HG03565 (cell line): ENCODE data around the gene FUCA1.
"Not testable (repeated sequence)": the region's sequence is repeated elsewhere in the genome, so short reads cannot be mapped to it uniquely, and the experiment has no call there.

Experiments used
- ATAC-seq: cut with Tn5 transposase; IDR thresholded peaks from one replicate; pipeline ENCODE4 v1.9.1; 2021; ENCODE audit warnings: mild to moderate bottlenecking, moderate library complexity; ENCODE audit not compliant: unreplicated experiment

The FUCA1 gene

DNA sequence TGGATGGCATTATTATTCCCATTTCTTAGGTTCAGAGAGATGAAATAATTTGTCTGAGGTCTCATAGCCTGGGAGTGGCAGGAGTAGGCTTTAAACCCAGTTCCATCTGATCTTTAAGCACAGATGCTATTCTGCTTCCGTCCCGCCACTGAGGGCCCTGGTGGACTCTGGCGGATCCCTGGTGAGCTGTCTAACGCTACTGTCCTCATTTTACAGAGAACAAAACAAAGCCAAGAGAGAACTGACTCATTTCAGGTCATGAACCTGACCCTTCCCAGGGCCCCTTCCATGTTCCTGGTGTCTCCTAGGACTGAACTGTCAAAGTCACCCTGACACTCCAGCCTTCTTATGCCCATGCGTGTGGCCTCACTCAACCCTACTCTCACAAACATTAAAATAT, 64.4 kb downstream of the FUCA1 start:
- no peak for ATAC-seq

DNA sequence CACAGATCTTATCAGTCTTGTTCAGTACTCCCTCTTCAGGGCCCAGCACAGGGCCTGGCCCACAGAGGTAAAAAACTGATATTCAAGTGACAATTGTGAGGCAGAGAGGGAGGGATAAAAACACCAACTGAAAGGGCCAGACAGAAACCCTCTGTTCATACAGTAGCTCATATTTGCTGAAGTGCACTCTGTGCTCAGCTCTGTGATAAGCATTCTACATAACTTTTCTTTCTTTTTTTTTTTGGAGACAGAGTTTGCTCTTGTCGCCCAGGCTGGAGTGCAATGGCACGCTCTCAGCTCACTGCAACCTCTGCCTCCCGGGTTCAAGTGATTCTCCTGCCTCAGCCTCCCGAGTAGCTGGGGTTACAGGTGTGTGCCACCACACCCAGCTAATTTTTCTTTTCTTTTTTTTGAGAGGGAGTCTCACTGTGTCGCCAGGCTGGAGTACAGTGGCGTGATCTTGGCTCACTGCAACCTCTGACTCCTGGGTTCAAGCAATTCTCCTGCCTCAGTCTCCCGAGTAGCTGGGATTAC, 65.2 kb downstream of the FUCA1 start:
- ATAC-seq: not testable (repeated sequence)

GRCh38 chr1:23801876-23802275, 66.2 kb downstream of the FUCA1 start:
- no peak for ATAC-seq

DNA sequence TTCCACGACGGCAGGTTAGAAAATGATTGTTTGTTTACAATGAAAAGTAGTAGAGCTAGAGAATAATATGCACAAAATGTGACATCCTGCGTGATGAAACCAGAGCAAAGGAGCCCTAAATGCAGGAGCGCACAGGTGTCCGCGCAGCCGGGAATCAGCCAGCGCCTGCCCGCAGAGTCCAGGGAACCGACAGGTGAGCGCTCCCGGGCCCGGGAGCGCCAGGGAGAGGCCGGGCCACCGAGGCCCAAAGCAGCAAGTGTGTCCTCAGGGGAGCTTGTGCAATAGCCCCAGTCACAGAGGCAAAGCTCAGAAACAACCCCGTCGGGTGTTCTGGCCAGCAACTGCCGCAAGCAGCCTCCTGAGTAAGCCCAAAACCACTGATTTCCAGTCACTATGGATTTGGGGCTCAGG, 66.7 kb downstream of the FUCA1 start:
- ATAC-seq: no peak

- peak; percentile 71 for ATAC-seq
Measured at GRCh38 chr1:23800400-23801337, 67.4 kb downstream of the FUCA1 start, which contains the start of gene GALE. GALE (minus strand) TSS chr1:23800754; CDS start chr1:23799007, 1,747 bp downstream.

DNA sequence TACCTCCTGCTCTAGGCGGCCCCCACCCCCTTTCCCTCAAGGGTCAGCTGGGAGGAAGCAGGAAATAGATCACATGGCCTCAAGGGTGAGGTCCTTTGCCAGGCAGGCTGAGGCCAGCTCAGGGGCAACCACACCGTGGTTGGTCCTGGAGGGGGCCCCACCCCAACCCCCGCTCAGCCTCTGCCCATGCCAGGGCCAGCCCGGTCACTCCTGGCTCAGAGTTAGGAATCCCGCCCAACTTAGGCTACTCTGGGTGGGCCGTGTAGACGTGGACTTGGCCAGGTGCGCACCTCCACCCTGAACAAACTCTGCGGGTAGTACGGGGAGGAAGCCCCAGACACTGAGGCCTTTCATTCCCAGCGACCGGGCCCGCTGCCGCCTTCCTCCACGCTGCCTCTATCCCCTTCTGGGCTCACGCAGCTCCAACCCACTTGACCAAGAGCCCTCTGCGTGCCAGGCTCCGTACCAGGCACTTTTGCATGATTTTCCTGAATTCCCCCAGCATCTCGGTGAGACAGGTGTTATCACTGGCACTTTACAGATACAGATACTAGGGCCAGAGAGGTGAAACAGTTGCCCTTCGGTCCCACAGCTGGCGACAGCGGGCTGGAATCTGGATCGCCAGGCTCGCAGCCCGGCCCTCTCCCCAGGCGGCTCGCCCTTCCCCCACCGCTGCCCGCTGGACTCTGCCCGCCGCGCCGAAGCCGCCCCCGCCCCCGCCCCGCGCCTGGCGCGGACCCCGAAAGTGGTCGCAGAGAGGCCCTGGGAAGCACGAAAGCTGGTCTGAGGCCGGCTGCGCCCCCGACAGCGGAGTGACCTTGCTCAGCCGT, 68.3 kb downstream of the FUCA1 start:
- no peak for ATAC-seq

- no peak for ATAC-seq
Measured at GRCh38 chr1:23799255-23799569, 68.9 kb downstream of the FUCA1 start.

- ATAC-seq: no peak
Measured at GRCh38 chr1:23798662-23799142, 69.4 kb downstream of the FUCA1 start.

DNA sequence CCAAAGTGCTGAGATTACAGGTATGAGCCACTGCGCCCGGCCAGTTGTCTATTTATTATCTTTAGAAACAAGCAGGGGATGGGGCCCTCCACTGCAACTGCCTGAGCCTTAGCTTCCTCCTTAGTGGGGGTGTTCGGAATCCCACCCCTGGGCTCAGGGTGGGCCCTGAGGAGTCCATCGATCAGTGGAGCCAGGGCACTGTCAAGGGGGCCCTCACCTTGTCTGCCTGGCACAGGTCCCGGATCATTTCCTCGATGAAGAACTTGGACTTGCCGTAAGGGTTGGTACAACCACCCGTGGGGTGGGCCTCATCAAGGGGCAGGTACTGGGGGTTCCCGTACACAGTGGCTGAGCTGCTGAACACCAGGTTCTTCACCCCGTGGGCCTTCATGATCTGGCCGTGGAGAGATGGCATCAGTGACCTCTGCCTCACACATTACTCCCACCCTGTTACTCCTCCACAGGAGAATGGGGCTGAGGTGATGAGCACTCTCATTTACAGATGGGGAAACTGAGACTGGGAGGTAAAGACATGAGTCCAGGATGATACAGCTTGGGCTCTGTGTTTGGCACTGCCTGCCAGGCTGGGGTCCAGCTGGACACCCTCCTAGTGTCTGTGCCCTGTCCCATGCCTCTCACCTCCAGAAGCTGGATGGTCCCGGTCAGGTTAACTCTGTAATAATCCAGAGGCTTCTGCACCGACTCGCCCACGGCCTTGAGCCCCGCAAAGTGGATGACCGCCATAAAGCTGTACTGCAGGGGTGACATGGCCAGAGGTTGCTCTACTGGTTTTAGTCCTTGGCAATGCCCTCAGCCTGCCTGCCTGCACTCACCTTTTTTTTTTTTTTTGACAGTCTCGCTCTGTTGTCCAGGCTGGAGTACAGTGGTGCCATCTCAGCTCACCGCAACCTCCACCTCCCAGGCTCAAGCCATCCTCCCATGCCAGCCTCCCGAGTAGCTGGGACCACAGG, 70.3 kb downstream of the FUCA1 start:
- ATAC-seq: no peak

- no peak for ATAC-seq
Measured at GRCh38 chr1:23796466-23797271, 71.4 kb downstream of the FUCA1 start.

DNA sequence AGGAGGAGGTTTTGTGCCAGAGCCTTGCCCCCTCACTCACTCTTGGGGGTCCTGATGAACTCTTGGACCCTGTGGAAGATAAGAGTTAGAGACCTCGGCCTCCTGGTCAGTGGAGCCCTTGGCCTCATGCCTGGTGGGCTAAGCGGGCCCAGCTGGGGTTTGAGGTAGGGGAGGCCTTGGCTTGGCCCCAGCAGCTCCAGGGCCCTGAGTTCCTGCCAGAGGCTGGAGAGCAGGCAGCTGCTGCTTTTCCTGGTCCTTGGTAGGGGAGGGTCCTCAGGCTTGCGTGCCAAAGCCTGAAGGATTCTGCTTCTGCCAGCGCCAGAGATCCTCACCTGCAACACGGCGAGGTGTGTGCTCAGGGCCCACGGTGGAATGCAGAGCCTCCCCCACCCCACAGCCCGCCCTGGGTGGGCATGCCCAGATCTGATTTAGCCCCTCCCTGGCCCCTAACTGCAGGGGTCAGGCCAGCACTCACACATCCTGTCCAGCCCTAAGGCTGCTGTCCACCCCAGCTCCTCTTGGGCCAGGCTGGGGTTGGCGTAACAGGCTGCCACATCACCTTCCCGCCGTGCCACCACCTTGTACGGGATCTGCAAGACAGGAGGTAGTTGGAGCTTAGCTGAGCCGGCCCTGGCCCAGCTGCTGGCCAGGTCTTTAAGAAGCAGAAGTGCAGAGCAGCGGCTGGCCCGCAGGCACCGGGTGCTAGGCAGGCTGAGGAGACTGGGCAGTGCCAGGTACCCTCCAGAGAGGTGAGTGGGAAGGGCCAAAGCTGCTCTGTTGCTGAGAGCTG, 72.2 kb downstream of the FUCA1 start:
- no peak for ATAC-seq
